ENCODE results near the gene SCFD2.

Gene SCFD2

GRCh38 chr4:52954560-52955170, 411.2 kb downstream of the SCFD2 start:
- DNase-seq (ENCODE audit: low spot score), result no peak

DNA sequence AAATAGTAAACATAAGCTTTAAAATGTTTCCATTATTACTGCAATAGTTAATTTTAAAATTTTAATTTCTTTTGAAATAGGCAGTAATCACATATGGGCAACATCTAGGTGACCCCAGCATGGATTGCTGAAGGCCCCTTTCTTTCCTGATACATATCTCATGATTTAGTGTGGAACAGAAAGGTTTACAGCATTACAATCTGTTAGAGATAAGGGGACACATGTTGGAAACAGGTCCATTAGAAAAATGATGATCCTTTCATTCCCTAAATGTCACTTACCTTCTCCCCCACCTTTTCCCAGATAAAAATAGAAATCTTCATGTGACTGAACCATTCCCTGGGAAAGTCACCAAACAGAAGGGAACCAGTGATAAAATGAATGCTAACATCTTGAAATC, 413.3 kb downstream of the SCFD2 start:
- no peak for DNase-seq (ENCODE audit: low spot score)

- DNase-seq (ENCODE audit: low spot score), result no peak
These were observed 414.8 kb downstream of the SCFD2 start for GRCh38 chr4:52951016-52951415.

GRCh38 chr4:52950226-52950625, 415.6 kb downstream of the SCFD2 start:
- no peak for DNase-seq (ENCODE audit: low spot score)

GRCh38 chr4:52949336-52949735, 416.5 kb downstream of the SCFD2 start:
- DNase-seq (ENCODE audit: low spot score), result no peak

GRCh38 chr4:52948057-52948423, 417.8 kb downstream of the SCFD2 start:
- no peak for DNase-seq (ENCODE audit: low spot score)

GRCh38 chr4:52947401-52948056, 418.3 kb downstream of the SCFD2 start:
- no peak for DNase-seq (ENCODE audit: low spot score)

DNA sequence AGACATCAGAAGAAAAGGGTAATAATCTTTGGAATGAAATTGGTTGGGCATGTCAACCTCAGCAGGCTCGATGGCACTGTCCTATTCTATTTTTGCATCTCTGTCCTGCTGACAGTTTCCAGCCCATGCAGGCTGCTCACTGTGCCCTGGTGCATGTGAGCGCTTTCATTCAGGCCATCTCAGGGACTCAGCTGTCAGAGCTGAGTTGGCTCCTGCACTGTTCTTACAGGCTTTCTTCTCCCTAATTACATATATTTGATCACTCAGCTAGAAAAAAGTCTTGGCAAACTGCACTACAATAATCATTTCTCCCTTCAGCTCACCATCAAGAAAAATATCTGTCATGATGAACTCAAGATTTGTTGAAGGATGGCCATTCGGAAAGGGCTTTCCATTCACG, 419.0 kb downstream of the SCFD2 start:
- DNase-seq (ENCODE audit: low spot score), result no peak

DNA sequence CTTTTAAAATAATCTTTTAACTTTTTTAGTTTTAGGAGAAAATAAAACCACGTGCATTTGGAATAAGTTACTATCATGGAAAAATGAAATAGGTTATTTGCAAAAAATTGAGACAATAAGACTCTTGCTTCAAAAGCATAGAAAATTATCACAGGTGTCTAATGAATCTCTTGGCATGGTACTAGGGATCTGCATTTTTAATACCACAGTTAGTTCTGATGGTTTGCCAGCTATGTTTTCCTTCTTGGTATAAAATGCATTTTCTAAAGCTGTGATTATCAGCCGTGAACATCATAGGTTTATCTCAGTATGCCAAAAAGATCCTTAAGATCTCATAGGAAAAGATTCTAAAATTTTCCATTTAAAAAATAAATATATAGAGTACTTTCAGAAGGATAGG, 419.9 kb downstream of the SCFD2 start:
- no peak for DNase-seq (ENCODE audit: low spot score)

- no peak for DNase-seq (ENCODE audit: low spot score)
These were observed 420.4 kb downstream of the SCFD2 start for GRCh38 chr4:52945326-52945898.

DNA sequence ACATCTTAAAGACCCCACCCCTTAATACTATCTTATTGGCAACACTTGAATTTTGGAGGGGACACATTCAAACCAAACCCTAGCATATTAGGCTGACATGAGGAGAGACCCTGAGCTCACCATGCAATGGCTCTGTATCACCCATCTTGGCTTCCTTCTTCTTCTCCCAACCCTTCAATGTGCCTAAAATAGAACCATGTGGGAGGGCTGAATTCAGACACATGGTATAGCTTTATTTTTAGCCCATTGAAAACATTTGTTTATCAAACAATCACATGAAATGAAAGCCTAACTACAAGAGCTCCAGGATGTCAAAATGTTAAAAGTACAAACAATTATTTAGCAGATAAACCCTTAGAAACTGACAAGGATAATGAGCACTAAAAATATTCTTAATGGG, 422.2 kb downstream of the SCFD2 start:
- no peak for DNase-seq (ENCODE audit: low spot score)

- no peak for DNase-seq (ENCODE audit: low spot score)
These were observed 422.9 kb downstream of the SCFD2 start for GRCh38 chr4:52942936-52943335.

GRCh38 chr4:52941450-52941849, 424.4 kb downstream of the SCFD2 start:
- no peak for DNase-seq (ENCODE audit: low spot score)

- DNase-seq (ENCODE audit: low spot score), result no peak
These were observed 426.1 kb downstream of the SCFD2 start for GRCh38 chr4:52939739-52940138.

GRCh38 chr4:52939325-52939724, 426.5 kb downstream of the SCFD2 start:
- no peak for DNase-seq (ENCODE audit: low spot score)

DNA sequence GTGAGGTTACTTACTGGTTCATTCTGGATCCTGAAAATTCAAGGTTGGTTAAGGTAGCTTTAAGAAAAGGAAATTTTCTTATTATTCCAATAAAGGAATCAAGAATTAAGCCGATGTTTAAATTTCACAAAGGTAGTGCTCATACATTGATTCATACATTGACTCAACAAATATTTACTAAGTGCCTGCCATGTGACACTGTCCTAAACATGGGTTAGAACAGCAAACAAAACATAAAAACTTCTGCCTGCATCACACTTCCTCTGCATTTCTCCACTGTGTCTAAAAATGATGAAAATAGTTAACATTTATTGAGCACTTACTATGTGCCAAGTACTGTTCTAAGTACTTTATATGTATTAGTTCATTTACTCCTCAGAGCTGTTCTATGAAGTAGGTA, 428.0 kb downstream of the SCFD2 start:
- no peak for DNase-seq (ENCODE audit: low spot score)

DNA sequence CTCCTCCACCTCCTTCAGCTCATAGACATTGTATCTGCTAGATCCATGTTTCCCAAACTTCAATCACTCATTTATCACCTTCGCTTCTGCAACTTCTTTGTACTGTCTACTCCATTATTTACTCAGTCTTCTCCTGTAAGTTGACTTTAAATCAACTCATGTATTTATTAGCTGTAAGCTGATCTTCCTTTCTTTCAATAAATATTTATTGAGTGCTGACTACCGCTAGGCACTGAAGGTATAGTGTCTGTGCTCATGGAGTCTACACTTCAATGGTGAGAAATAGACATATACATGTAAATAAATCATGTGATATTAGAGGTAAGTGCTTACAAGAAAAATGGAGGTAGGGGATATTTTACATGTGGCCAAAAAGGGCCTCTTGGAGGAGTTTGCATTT, 429.1 kb downstream of the SCFD2 start:
- DNase-seq (ENCODE audit: low spot score), result no peak

- no peak for DNase-seq (ENCODE audit: low spot score)
These were observed 430.5 kb downstream of the SCFD2 start for GRCh38 chr4:52935317-52935716.

DNA sequence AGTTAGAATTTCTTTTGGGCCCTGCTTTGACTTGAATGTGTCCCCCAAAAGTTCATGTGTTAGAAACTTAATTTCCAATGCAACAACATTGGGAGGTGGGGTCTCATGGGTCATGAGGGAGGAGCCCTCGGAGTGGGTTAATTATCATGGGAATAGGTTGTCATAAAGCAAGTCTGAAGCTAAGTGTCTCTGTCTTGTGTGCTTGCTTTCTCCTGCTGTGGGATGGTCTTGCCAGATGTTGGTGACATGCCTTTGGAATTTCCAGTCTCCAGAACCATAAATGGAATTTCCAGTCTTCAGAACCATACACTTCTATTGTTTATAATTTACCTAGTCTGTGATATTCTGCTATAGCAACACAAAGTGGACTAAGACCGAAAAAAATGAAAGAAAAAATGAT, 432.1 kb downstream of the SCFD2 start:
- no peak for DNase-seq (ENCODE audit: low spot score)

DNA sequence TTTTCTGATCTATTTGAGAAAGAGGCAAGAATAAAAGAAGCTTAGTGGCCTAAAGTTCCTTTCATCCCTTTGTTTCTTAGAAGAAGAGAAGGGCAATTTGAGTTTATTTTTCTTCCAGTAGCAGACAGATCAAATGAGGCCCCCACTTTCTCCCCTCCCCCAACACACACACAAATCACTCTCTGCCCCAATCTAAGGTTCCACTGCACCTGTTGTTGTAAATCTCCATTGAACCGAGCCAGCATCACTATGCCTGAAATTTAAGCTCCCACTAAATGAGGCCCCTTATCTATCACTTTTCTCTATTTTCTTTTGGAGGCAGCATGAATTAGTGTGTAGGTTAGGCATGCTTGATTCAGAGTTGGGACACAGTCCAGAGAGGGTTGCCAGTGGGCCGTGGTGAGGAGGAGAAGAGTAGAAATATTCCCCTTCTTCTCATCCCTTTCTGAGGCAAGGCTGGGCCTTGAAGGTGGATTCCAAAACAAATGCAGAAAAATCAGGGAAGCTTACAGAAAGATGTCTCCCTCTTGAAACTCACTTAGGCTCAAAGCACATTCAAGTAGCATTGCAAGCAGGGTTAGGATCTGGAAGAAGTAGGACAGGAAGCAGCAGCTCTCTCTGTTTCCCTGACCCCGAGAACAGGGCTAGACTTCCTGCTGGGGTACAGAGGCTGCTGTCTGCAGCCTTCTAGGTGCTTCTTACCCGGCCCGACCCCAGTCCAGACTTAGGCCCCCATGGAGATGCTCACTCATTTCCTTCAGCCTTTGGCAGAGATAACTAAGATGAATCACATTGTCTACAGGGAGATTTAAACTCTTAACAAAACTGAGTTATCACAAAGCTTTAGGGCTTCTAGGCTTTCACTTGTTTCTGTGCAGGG, 433.0 kb downstream of the SCFD2 start:
- DNase-seq (ENCODE audit: low spot score), result no peak

DNA sequence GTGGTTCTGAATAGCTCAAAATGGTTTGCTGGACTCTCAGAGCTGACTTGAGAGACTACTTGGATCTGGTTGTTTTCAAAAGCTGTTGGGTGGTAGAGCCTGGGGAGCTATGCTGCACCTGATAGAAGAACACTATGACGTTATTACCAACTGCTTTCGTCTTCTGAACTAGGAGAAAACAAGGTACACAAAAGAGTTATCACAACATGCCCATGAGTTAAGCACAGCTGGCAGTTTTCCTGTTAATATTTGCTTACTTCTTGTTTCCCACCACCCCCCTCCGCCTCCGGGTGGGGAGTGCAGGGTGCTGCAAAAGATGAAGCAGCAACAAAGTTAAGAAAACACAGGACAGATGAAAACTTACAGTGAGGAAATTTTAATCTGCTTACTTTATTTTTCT, 434.6 kb downstream of the SCFD2 start:
- no peak for DNase-seq (ENCODE audit: low spot score)

DNA sequence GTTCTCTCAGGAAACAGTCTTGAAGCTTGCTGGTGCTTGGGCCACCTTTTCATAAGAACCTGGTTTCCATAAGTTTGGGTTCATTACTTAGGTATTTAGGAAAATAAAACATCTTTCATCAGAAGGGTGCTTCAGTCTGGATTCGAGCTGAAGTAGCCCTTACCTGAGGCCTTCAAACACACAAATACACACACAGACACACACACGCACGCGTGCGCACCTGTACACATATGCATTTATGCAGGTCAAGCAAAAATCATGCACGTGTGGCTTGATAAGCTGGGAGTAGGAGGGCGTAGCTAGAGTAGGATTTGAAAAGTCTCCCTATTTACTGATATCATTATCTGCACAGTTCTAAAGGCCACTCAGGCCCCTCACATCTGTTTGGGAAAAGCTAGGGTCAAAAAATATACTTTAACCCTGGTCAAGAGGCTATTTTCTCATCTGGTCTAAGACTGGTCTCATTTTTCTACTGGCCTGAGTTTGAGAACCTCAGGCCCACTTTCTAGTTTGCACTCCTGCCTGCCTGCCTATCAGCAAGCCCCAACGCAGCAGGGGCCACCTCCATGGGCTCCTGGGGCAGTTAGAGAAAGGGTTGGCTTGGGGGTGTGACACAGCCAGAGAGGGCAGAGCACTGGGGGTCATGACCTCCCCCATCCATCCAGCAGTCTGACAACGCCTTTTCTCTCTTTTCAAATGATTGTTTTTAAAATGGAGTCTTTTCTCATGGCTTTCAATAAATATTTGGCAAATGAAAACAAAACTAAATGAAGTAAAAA, 439.5 kb downstream of the SCFD2 start:
- no peak for DNase-seq (ENCODE audit: low spot score)
